Caco-2 (cell line): ENCODE results near the gene REC114. TPM values are rescaled to one million over a fixed set of nuclear protein-coding genes. Genes with fewer than 3 reads are reported as not detected.

Source experiments
- BruUV-seq: library from RNA; stranded (reverse); fragments of 400-500 nt; replicated peaks from 2 replicates; lab custom pipeline; 2021; lab: Mats Ljungman, UMichigan
- CTCF ChIA-PET: fragments of 300-600 bp; sonication (Branson Sonifier 250); formaldehyde crosslinking; loops from one replicate; lab custom pipeline; 2022; ENCODE audit warnings: antibody characterized with exemption; lab: Charles Lee
- POLR2A ChIA-PET: fragments of 300-600 bp; sonication (Branson Sonifier 250); formaldehyde crosslinking; loops from one replicate; lab custom pipeline; 2022; ENCODE audit warnings: antibody characterized with exemption; lab: Charles Lee
- DNase-seq, 2 experiments: peaks; one replicate each; pipeline versions ENCODE4 v3.0.0 to v3.0.0-alpha.2; 2020 to 2022
- H3K27me3 ChIP-seq: replicated peaks from 2 replicates; pipeline ENCODE4 v1.6.0; 2011; ENCODE audit warnings: low read length; ENCODE audit not compliant: control insufficient read depth, insufficient read depth
- H3K36me3 ChIP-seq: 2 replicates; pipeline ENCODE4 v1.5.1; 2011; ENCODE audit warnings: low read length; ENCODE audit not compliant: control insufficient read depth, insufficient read depth
- H3K4me1 ChIP-seq: fragments of 250-450 bp; sonication (Bioruptor Pico); 2 replicates; pipeline ENCODE4 v1.5.1; 2020; ENCODE audit warnings: mild to moderate bottlenecking
- H3K4me3 ChIP-seq: 2 replicates; pipeline ENCODE4 v1.5.1; 2011; ENCODE audit warnings: low read depth, mild to moderate bottlenecking, control low read depth, low read length
- H3K9me3 ChIP-seq: fragments of 250-450 bp; sonication (Bioruptor Pico); 2 replicates; pipeline ENCODE4 v1.5.1; 2020; ENCODE audit warnings: mild to moderate bottlenecking, moderate library complexity
- H3K27ac Mint-ChIP-seq: one replicate; pipeline ENCODE4 v1.8.0; 2022; ENCODE audit warnings: mixed read lengths; ENCODE audit not compliant: unreplicated experiment
- H3K27me3 Mint-ChIP-seq: one replicate; pipeline ENCODE4 v1.8.0; 2022; ENCODE audit warnings: mixed read lengths; ENCODE audit not compliant: insufficient read depth, unreplicated experiment
- H3K36me3 Mint-ChIP-seq: one replicate; pipeline ENCODE4 v1.8.0; 2022; ENCODE audit warnings: mild to moderate bottlenecking, mixed read lengths; ENCODE audit not compliant: insufficient read depth, unreplicated experiment
- H3K4me1 Mint-ChIP-seq: one replicate; pipeline ENCODE4 v1.8.0; 2022; ENCODE audit warnings: low read depth, mixed read lengths; ENCODE audit not compliant: unreplicated experiment
- H3K4me3 Mint-ChIP-seq: one replicate; pipeline ENCODE4 v1.8.0; 2022; ENCODE audit warnings: mild to moderate bottlenecking, moderate library complexity, mixed read lengths; ENCODE audit not compliant: unreplicated experiment
- H3K9me3 Mint-ChIP-seq: one replicate; pipeline ENCODE4 v1.8.0; 2022; ENCODE audit warnings: mixed read lengths; ENCODE audit not compliant: unreplicated experiment
- intact Hi-C: fragments of 100-400 bp; cut with micrococcal nuclease; formaldehyde crosslinking; loops from one replicate; pipeline ENCODE4 v1.10.0; 2022; ENCODE audit not compliant: unreplicated experiment
- total RNA-seq: library from RNA; stranded (reverse); gene quantifications from 2 replicates; pipeline ENCODE4 v1.2.3, GENCODE V29; 2022
- TF ChIP-seq, protein P1 (sequence below), 2 experiments: fragments of 200-600 bp in 1 of 2; IDR thresholded peaks; 1 replicate in 1 of 2; 2 replicates in 1 of 2; pipeline versions ENCODE4 v1.5.1 to v1.8.0; 2011 to 2022; ENCODE audit warnings: antibody characterized with exemption in 1 of 2, control low read depth in 1 of 2, inconsistent platforms in 1 of 2, low read depth in 1 of 2, low read length in 1 of 2, mild to moderate bottlenecking in 1 of 2, moderate library complexity in 1 of 2; ENCODE audit not compliant: insufficient read depth in 1 of 2, severe bottlenecking in 1 of 2, unreplicated experiment in 1 of 2

Gene REC114
- total RNA-seq, 1 experiment from 2014 or later: not detected

DNA sequence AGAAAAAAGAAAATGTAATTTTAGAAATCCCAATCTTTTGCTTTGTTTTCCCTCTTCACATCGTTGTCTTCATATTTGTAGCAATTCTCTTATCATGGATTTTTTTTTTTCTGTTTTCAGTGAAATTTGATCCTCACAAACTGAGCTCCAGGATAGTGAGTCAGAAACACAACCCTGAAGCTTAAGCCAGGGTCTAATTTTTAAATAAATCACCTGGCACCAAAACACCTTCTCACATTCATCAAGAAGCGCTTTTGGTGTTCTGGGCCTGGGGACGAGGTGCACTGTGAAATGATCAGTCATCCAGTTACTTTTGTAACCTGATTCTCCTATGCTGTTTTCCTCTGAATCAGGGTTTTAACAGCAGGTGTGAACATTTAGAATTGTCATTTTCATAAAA lies 87.7 kb downstream of the REC114 start:
- Histone ChIP-seq H3K4me3 (no peak overlapping the region), H3K27me3 (no peaks in the 10 kb centered on the region), H3K4me1 (no peaks in the 10 kb centered on the region), H3K9me3 (no peaks in the 10 kb centered on the region), H3K36me3 (no peaks in the 10 kb centered on the region)
- BruUV-seq: no TSS peak
- Mint-ChIP-seq H3K4me3 (no peak overlapping the region), H3K27me3 (peaks cover 17% of the 10 kb centered on the region), H3K9me3 (no peaks in the 10 kb centered on the region), H3K36me3 (no peaks in the 10 kb centered on the region), H3K4me1 (no peaks in the 10 kb centered on the region), H3K27ac (no peak overlapping the region)
- TF ChIP-seq, protein P1, sequence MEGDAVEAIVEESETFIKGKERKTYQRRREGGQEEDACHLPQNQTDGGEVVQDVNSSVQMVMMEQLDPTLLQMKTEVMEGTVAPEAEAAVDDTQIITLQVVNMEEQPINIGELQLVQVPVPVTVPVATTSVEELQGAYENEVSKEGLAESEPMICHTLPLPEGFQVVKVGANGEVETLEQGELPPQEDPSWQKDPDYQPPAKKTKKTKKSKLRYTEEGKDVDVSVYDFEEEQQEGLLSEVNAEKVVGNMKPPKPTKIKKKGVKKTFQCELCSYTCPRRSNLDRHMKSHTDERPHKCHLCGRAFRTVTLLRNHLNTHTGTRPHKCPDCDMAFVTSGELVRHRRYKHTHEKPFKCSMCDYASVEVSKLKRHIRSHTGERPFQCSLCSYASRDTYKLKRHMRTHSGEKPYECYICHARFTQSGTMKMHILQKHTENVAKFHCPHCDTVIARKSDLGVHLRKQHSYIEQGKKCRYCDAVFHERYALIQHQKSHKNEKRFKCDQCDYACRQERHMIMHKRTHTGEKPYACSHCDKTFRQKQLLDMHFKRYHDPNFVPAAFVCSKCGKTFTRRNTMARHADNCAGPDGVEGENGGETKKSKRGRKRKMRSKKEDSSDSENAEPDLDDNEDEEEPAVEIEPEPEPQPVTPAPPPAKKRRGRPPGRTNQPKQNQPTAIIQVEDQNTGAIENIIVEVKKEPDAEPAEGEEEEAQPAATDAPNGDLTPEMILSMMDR (IDR thresholded peaks at IDR 0.05; ENCODE audit: insufficient read depth in 1 of 2, low read depth in 1 of 2, low read length in 1 of 2, severe bottlenecking in 1 of 2, unreplicated experiment in 1 of 2): no peak
- ChIA-PET POLR2A (no interaction called here), CTCF (no interaction called here)
- DNase-seq: no peak
- intact Hi-C loops: no loop called here

DNA sequence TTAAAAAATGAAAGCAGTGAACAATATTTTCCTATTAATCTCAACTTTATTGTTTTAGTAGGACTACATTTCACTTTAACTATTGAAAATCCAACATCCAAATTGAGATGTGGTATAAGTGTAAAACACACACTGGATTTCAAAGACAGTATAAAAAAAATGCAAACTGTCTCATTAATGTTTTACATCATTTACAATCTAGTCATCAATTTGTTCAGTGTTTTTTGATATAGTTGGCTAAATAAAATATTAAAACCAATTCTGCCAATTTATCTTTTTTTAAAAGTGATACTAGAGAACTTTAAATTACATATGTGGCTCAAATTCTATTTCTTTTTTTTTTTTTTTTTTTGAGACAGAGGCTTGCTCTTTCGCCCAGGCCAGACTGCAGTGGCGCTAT lies 95.2 kb downstream of the REC114 start:
- Mint-ChIP-seq H3K9me3 (no peaks in the 10 kb centered on the region), H3K27me3 (no peaks in the 10 kb centered on the region), H3K27ac (no peak overlapping the region), H3K36me3 (no peaks in the 10 kb centered on the region), H3K4me1 (no peaks in the 10 kb centered on the region), H3K4me3 (no peak overlapping the region)
- TF ChIP-seq, protein P1 (IDR thresholded peaks at IDR 0.05; ENCODE audit: insufficient read depth in 1 of 2, low read depth in 1 of 2, low read length in 1 of 2, severe bottlenecking in 1 of 2, unreplicated experiment in 1 of 2): no peak
- H3K36me3 ChIP-seq: no peaks in the 10 kb centered on the region
- POLR2A ChIA-PET: no interaction called here
- no peak for DNase-seq
- H3K4me3 ChIP-seq: no peak overlapping the region
- H3K4me1 ChIP-seq: no peaks in the 10 kb centered on the region
- intact Hi-C loops: no loop called here
- no TSS peak for BruUV-seq
- H3K9me3 ChIP-seq: no peaks in the 10 kb centered on the region
- no peaks in the 10 kb centered on the region for H3K27me3 ChIP-seq
- CTCF ChIA-PET: no interaction called here

- Mint-ChIP-seq H3K27me3 (no peaks in the 10 kb centered on the region), H3K9me3 (no peaks in the 10 kb centered on the region), H3K4me3 (no peak overlapping the region), H3K27ac (no peak overlapping the region), H3K36me3 (no peaks in the 10 kb centered on the region), H3K4me1 (no peaks in the 10 kb centered on the region)
- H3K4me3 ChIP-seq: no peak overlapping the region
- no peaks in the 10 kb centered on the region for H3K36me3 ChIP-seq
- no TSS peak for BruUV-seq
- no peaks in the 10 kb centered on the region for H3K4me1 ChIP-seq
- ChIA-PET POLR2A (no interaction called here), CTCF (no interaction called here)
- no peaks in the 10 kb centered on the region for H3K27me3 ChIP-seq
- H3K9me3 ChIP-seq: no peaks in the 10 kb centered on the region
- intact Hi-C loops: no loop called here
- no peak for DNase-seq
- TF ChIP-seq, protein P1 (IDR thresholded peaks at IDR 0.05; ENCODE audit: insufficient read depth in 1 of 2, low read depth in 1 of 2, low read length in 1 of 2, severe bottlenecking in 1 of 2, unreplicated experiment in 1 of 2): no peak
These were observed 95.7 kb downstream of the REC114 start for GRCh38 chr15:73538563-73539211.
